Mucosa of gallbladder (tissue), 1 donor: ENCODE data around the gene PNMA8A. TPM values are rescaled to one million over a fixed set of nuclear protein-coding genes. Genes with fewer than 3 reads are reported as not detected.
"Not testable (repeated sequence)": the region's sequence is repeated elsewhere in the genome, so short reads cannot be mapped to it uniquely, and the experiment has no call there.

Source experiments
- DNase-seq: peaks from one replicate; pipeline ENCODE4 v3.0.0-alpha.2; 2020; ENCODE audit warnings: low spot score
- total RNA-seq: library from RNA; stranded (reverse); gene quantifications from one replicate; pipeline ENCODE4 v1.2.1, GENCODE V29; 2021
- donor health status: DM: no; HTN: no; CAD: no.

PNMA8A gene
- total RNA-seq: 9.6 TPM

GRCh38 chr19:46471116-46471733, at the start of gene PNMA8A:
PNMA8A (minus strand) TSS chr19:46471563; CDS start chr19:46471035, 528 bp downstream.
- DNase-seq: peak; percentile 45

- no peak for DNase-seq
Observed at GRCh38 chr19:46520616-46521015, 49.3 kb upstream of the PNMA8A start.

- DNase-seq: no peak
Observed at GRCh38 chr19:46517471-46517870, 46.1 kb upstream of the PNMA8A start.

GRCh38 chr19:46515879-46516350, 44.6 kb upstream of the PNMA8A start:
- DNase-seq: no peak

- no peak for DNase-seq
Observed at GRCh38 chr19:46515290-46515609, 43.9 kb upstream of the PNMA8A start.

- DNase-seq: no peak
Observed at GRCh38 chr19:46514589-46515289, 43.4 kb upstream of the PNMA8A start.

GRCh38 chr19:46513461-46514236, 42.3 kb upstream of the PNMA8A start:
- DNase-seq: peak; percentile 74

GRCh38 chr19:46511237-46511636, 39.9 kb upstream of the PNMA8A start:
- DNase-seq: no peak

GRCh38 chr19:46508206-46508605, 36.8 kb upstream of the PNMA8A start:
- DNase-seq: no peak

- DNase-seq: no peak
Observed at GRCh38 chr19:46503848-46504453, 32.6 kb upstream of the PNMA8A start.

- DNase-seq: no peak
Observed at GRCh38 chr19:46502891-46503290, 31.5 kb upstream of the PNMA8A start.

- no peak for DNase-seq
Observed at GRCh38 chr19:46499692-46500091, 28.3 kb upstream of the PNMA8A start.

GRCh38 chr19:46497773-46498172, 26.4 kb upstream of the PNMA8A start:
- no peak for DNase-seq

GRCh38 chr19:46496886-46497285, 25.5 kb upstream of the PNMA8A start:
- DNase-seq: not testable (repeated sequence)

- no peak for DNase-seq
Observed at GRCh38 chr19:46496304-46496703, 24.9 kb upstream of the PNMA8A start.

GRCh38 chr19:46495786-46496099, 24.4 kb upstream of the PNMA8A start, which contains the start of gene PNMA8B:
PNMA8B (minus strand) TSS chr19:46495867; CDS start chr19:46495465, 402 bp downstream.
- DNase-seq: peak; percentile 45

GRCh38 chr19:46494941-46495785, 23.8 kb upstream of the PNMA8A start:
- no peak for DNase-seq

GRCh38 chr19:46494146-46494940, 23.0 kb upstream of the PNMA8A start:
- no peak for DNase-seq

GRCh38 chr19:46493236-46494145, 22.1 kb upstream of the PNMA8A start:
- no peak for DNase-seq

- DNase-seq: no peak
Observed at GRCh38 chr19:46492841-46493235, 21.5 kb upstream of the PNMA8A start.
